GM21360 (cell line): ENCODE results near the gene MLPH.

Experiments used
- ATAC-seq: cut with Tn5 transposase; IDR thresholded peaks from one replicate; pipeline ENCODE4 v1.9.1; 2021; ENCODE audit warnings: mild to moderate bottlenecking, moderate library complexity; ENCODE audit not compliant: unreplicated experiment

MLPH gene

GRCh38 chr2:237597196-237598145 is 110.4 kb downstream of the MLPH start:
- no peak for ATAC-seq

- no peak for ATAC-seq
Observed at GRCh38 chr2:237598468-237599208, 111.6 kb downstream of the MLPH start.

GRCh38 chr2:237599465-237600110 is 112.5 kb downstream of the MLPH start:
- no peak for ATAC-seq

- ATAC-seq: no peak
Observed at GRCh38 chr2:237600205-237600846, 113.3 kb downstream of the MLPH start.

GRCh38 chr2:237601453-237602116 is 114.5 kb downstream of the MLPH start:
- no peak for ATAC-seq

GRCh38 chr2:237602409-237602808 is 115.4 kb downstream of the MLPH start:
- ATAC-seq: no peak

GRCh38 chr2:237603049-237603717 is 116.1 kb downstream of the MLPH start:
- no peak for ATAC-seq

GRCh38 chr2:237603718-237604362 is 116.8 kb downstream of the MLPH start:
- ATAC-seq: no peak

GRCh38 chr2:237604391-237604790 is 117.3 kb downstream of the MLPH start:
- no peak for ATAC-seq
